ENCODE measurements around the gene CHN1.

CHN1 gene

GRCh38 chr2:174846941-174847938, 157.9 kb downstream of the CHN1 start:
- intact Hi-C loops (cut with DNase I), result no loop called here
- peak in 38 of 42 donors; percentile 29 to 86 (median 67) for DNase-seq

- no peak for DNase-seq
- intact Hi-C loops (cut with DNase I), result no loop called here
Measured at GRCh38 chr2:174846218-174846617, 159.0 kb downstream of the CHN1 start.

- peak in 3 of 42 donors; percentile 11 to 58 (median 37) for DNase-seq
- intact Hi-C loops (cut with DNase I), result no loop called here
Measured at GRCh38 chr2:174844295-174844708, 160.9 kb downstream of the CHN1 start.

- DNase-seq, result no peak
- intact Hi-C loops (cut with DNase I), result no loop called here
Measured at GRCh38 chr2:174842496-174842895, 162.7 kb downstream of the CHN1 start.

GRCh38 chr2:174841936-174842335, 163.2 kb downstream of the CHN1 start:
- intact Hi-C loops (cut with DNase I), result no loop called here
- no peak for DNase-seq

- intact Hi-C loops (cut with DNase I), result no loop called here
- no peak for DNase-seq
Measured at GRCh38 chr2:174841350-174841749, 163.8 kb downstream of the CHN1 start.

GRCh38 chr2:174840436-174840835, 164.7 kb downstream of the CHN1 start:
- DNase-seq, result no peak
- intact Hi-C loops (cut with DNase I), result no loop called here

GRCh38 chr2:174839662-174840061, 165.5 kb downstream of the CHN1 start:
- no peak for DNase-seq

GRCh38 chr2:174836995-174837390, 168.2 kb downstream of the CHN1 start:
- DNase-seq, result no peak
- intact Hi-C loops (cut with DNase I), result no loop called here

More at GRCh38 chr2:174839662-174840061, 165.5 kb downstream of the CHN1 start:
- intact Hi-C loops (cut with DNase I), result no loop called here

GRCh38 chr2:174836377-174836994, 168.7 kb downstream of the CHN1 start:
- intact Hi-C loops (cut with DNase I), result no loop called here
- DNase-seq, result no peak

GRCh38 chr2:174835797-174836255, 169.4 kb downstream of the CHN1 start:
- DNase-seq, result no peak
- intact Hi-C loops (cut with DNase I), result no loop called here

GRCh38 chr2:174833737-174834136, 171.4 kb downstream of the CHN1 start:
- intact Hi-C loops (cut with DNase I), result no loop called here
- DNase-seq, result no peak

GRCh38 chr2:174830561-174830960, 174.6 kb downstream of the CHN1 start:
- no peak for DNase-seq
- intact Hi-C loops (cut with DNase I), result no loop called here

GRCh38 chr2:174829550-174829949, 175.6 kb downstream of the CHN1 start:
- peak in 6 of 42 donors; percentile 24 to 64 (median 46) for DNase-seq
- intact Hi-C loops (cut with DNase I), result no loop called here

- intact Hi-C loops (cut with DNase I), result no loop called here
- no peak for DNase-seq
Measured at GRCh38 chr2:174827371-174828369, 177.5 kb downstream of the CHN1 start.

GRCh38 chr2:174826051-174826450, 179.1 kb downstream of the CHN1 start:
- no peak for DNase-seq
- intact Hi-C loops (cut with DNase I), result no loop called here

GRCh38 chr2:174824068-174824467, 181.1 kb downstream of the CHN1 start:
- DNase-seq, result no peak
- intact Hi-C loops (cut with DNase I), result no loop called here

- intact Hi-C loops (cut with DNase I), result no loop called here
- DNase-seq, result no peak
Measured at GRCh38 chr2:174821628-174822027, 183.6 kb downstream of the CHN1 start.

GRCh38 chr2:174820361-174820760, 184.8 kb downstream of the CHN1 start:
- DNase-seq, result no peak
- intact Hi-C loops (cut with DNase I), result no loop called here
